ENCODE data around the gene ADPRS.

Gene ADPRS

GRCh38 chr1:36087233-36088123 is 1.2 kb upstream of the ADPRS start:
- DNase-seq (ENCODE audit: low read depth in 2 of 2), result no peak

- no peak for DNase-seq (ENCODE audit: low read depth in 2 of 2)
These were observed 471 bp upstream of the ADPRS start for GRCh38 chr1:36088265-36088576.

- DNase-seq (ENCODE audit: low read depth in 2 of 2), result no peak
These were observed 865 bp downstream of the ADPRS start for GRCh38 chr1:36089393-36090121.

GRCh38 chr1:36091141-36091540 is 2.4 kb downstream of the ADPRS start:
- DNase-seq (ENCODE audit: low read depth in 2 of 2), result no peak

GRCh38 chr1:36091698-36092097 is 3.0 kb downstream of the ADPRS start:
- no peak for DNase-seq (ENCODE audit: low read depth in 2 of 2)

- no peak for DNase-seq (ENCODE audit: low read depth in 2 of 2)
These were observed 3.6 kb downstream of the ADPRS start for GRCh38 chr1:36092166-36092797.

GRCh38 chr1:36092798-36093185 is 4.1 kb downstream of the ADPRS start:
- DNase-seq (ENCODE audit: low read depth in 2 of 2), result no peak

GRCh38 chr1:36093226-36093625 is 4.5 kb downstream of the ADPRS start:
- no peak for DNase-seq (ENCODE audit: low read depth in 2 of 2)

GRCh38 chr1:36093929-36094328 is 5.2 kb downstream of the ADPRS start:
- no peak for DNase-seq (ENCODE audit: low read depth in 2 of 2)

- no peak for DNase-seq (ENCODE audit: low read depth in 2 of 2)
These were observed 5.9 kb downstream of the ADPRS start for GRCh38 chr1:36094621-36095061.

GRCh38 chr1:36095760-36096405 is 7.2 kb downstream of the ADPRS start:
- DNase-seq (ENCODE audit: low read depth in 2 of 2), result no peak

GRCh38 chr1:36096500-36097432 is 8.1 kb downstream of the ADPRS start:
- no peak for DNase-seq (ENCODE audit: low read depth in 2 of 2)

GRCh38 chr1:36097693-36098585 is 9.2 kb downstream of the ADPRS start:
- no peak for DNase-seq (ENCODE audit: low read depth in 2 of 2)

- DNase-seq (ENCODE audit: low read depth in 2 of 2), result no peak
These were observed 10.1 kb downstream of the ADPRS start for GRCh38 chr1:36098650-36099365.

- peak; percentile 52 to 72 for DNase-seq (ENCODE audit: low read depth in 2 of 2)
These were observed 11.1 kb downstream of the ADPRS start for GRCh38 chr1:36099681-36100341.

GRCh38 chr1:36100376-36100775 is 11.7 kb downstream of the ADPRS start:
- no peak for DNase-seq (ENCODE audit: low read depth in 2 of 2)

GRCh38 chr1:36101546-36101945 is 12.9 kb downstream of the ADPRS start:
- DNase-seq (ENCODE audit: low read depth in 2 of 2), result no peak

- DNase-seq (ENCODE audit: low read depth in 2 of 2), result no peak
These were observed 17.6 kb downstream of the ADPRS start for GRCh38 chr1:36106269-36106668.

- DNase-seq (ENCODE audit: low read depth in 2 of 2), result no peak
These were observed 18.7 kb downstream of the ADPRS start for GRCh38 chr1:36107394-36107793.
